Right kidney (tissue), 1 donor: ENCODE results near the gene GPR39.

Experiments used
- DNase-seq: peaks from one replicate; pipeline ENCODE4 v3.0.0-alpha.2; 2016

The GPR39 gene

DNA sequence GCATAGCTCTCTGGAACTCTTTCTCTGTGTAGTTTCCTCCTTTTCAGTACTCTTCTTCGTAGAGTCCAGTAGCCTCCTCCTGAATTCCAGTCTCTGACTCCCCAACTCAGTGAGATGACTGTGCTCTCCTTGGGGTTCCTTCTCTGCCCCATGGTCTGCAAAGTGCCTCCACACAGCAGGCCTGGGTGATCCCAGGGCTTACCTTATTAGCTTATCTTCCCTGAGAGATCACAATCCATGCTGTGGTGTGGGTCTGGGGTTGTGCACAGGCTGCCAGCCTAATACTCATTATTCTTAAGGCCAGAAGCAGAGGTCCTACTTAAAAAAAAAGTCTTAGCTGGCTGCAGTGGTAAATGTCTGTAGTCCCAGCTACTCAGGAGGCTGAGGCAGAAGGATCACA is 4.6 kb upstream of the GPR39 start:
- DNase-seq: no peak

DNA sequence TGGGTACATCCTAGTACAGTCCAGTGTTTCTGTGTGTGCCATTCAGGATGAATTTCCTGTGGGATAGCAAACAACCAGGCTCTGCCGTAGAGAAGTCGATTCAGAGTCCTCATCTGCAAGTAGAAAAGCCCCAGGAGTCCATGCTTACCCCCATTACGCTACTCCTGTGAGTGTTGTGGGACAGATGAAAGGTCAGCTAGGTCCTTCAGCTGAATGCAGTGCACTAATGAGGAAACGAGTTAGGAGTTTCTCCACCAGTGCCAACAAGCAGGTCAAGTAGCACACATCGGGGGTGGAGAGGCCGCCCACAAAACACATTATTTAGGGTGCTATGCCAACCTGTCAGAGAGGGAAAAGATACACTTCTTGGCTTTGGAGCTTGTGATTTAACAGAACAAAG is 2.5 kb upstream of the GPR39 start:
- no peak for DNase-seq

DNA sequence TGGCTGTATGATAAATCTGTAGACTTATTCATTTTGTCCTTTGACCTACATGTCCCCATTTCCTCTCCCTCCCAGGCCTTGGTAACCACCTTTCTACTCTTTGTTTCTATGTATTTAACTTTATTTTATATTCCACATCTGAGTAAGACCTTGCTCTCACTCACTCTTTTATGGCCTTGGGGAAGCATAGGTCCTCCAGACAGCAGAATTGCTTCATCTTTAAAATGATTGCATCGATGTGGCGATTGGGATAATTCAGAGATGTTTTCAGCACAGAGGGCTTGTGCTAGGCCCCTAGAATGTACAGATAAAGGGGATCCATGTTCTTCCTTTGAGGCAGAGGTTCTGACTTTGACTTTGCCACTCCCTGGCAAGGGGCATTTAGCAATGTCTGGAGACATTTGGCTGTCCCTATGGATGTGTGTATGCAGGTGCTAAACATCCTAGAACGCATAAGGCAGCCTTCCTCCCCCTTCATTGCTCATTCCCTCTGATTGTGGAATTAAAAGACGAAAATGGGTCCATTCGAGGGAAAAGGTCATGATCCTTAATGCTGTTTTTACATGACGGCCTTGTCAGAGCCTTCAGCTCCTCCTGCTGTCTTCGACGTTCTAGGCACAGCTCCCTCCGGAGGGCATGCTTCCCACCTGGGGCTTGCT is 1.2 kb upstream of the GPR39 start:
- DNase-seq: no peak

DNA sequence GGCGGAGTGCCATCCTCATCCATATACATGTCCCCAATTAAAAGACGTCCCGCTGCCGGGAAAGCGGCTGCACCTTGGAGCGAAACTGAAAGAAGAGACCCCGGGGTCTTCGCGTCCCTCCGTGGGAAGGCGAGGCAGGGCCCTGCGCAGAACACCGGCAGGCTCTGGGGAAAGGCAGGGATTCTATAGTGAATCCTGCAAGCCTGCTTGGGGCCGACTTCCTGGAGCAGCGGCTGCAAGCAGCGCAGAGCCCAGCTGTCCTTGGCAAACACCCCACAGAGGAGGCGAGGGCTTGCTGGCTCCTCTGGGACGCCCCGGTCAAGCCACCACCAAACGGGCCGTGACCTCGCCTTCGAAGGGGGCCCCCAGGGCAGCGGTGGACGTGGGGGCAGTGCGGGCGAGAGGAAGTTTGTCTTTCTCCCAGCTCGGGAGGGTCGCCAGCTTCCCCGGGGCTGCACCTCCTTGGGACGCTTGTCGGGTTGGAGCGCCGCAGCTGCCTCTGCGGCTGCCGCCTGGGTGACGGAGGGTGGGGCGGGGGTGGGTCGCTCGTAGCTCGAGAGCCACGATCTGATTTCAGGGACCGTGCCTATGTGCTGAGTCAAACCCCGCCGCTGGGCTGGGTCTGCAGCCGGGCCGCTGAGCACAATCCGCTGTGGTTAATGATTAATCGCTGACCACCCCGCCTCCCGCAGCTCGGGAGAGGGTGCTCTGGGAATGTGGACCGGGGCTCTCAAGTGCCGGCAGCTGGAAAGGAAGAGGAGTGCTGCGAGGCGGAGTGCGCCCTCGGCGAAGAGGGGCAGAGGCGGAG is 486 bp upstream of the GPR39 start:
- peak; percentile 90 for DNase-seq

DNA sequence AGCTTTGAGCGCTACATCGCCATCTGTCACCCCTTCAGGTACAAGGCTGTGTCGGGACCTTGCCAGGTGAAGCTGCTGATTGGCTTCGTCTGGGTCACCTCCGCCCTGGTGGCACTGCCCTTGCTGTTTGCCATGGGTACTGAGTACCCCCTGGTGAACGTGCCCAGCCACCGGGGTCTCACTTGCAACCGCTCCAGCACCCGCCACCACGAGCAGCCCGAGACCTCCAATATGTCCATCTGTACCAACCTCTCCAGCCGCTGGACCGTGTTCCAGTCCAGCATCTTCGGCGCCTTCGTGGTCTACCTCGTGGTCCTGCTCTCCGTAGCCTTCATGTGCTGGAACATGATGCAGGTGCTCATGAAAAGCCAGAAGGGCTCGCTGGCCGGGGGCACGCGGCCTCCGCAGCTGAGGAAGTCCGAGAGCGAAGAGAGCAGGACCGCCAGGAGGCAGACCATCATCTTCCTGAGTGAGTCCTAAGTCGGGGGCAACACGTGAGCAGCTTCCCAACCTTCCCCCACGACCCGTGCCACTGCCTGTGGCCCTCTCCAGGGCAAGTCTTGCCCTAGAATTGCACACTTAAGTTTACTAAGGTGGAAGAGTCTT is 928 bp downstream of the GPR39 start:
- DNase-seq: no peak

DNA sequence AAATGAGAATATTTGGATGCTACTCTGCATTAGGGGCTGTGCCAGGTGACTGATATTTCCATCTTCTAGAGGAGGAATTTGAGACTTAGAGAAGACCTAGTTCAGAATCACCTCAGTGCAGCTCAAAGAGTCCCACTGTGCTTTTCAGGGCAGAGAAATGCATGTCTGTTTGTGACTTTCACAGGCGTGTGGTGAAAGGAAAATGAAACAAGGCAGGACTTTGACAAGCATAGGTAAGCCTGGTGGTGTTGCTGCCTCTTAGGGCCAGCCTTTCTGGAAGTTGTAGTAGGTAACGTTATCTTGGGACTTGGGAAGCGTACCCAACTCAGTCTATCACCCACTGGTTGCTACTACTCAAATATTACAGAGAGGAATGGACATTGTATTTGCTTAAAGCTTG is 2.6 kb downstream of the GPR39 start:
- no peak for DNase-seq

DNA sequence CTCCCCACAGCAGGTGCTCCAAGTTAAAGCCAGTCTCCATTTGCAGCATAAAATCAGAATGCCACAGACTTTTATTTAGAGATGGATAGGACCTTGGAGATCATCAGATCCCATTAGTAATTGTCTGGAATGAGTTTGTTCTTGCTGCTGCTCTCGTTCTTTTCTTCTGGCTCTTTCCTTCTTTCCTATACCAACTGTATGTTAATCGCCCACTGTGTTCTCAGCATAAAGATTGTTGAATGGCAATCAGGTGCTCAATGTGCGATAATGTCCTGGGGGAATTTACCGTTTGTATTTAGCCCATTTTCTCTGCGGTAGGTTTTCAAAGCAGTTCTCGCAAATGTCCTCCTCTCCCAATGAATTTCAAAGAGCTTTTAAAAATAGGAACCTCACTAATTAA is 3.3 kb downstream of the GPR39 start:
- no peak for DNase-seq

DNA sequence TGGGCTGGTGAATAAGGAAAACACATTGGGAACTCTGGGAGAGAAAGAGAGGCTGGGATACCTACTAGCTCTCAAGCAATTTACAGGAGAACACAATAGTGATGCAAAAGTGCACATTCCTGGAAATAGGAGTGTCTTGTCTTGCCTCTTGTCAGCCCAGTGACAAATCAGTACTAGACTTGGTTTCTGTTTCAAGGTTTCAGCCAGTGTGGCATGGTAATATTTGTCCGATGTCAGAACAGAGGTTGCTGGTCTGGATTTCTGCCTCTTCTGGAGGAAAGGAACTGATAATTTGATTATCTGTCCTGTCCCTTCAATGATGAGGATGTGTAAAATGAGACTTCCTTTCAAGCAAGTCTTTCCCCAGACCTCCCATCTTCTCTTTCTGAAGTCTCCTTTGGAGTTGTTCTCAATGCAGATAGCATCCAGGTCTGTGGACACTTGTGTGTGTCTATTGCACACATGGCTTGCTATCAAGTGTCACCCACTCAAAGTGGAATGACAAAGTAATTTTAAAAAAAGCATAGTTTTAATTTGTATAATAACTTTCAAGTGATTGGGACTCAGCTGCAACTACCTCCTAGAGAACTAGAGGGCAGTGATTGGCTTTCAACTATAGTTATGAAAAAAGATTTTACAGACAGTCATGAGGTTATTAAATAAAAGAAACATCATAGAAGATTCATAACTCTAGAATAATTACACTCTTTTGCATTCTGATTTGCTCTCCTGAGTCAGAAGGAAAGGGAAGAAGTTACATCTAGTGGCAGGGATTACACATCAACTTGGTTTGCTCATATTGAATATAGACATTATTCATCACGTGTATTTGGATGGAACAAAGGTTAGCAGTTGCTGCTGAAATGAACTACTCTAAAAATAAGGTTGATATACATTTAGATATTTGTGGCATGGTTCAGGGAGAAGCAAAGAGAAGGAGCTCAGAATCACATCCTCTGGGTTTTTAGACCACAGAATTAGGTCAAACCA is 4.5 kb downstream of the GPR39 start:
- no peak for DNase-seq

DNA sequence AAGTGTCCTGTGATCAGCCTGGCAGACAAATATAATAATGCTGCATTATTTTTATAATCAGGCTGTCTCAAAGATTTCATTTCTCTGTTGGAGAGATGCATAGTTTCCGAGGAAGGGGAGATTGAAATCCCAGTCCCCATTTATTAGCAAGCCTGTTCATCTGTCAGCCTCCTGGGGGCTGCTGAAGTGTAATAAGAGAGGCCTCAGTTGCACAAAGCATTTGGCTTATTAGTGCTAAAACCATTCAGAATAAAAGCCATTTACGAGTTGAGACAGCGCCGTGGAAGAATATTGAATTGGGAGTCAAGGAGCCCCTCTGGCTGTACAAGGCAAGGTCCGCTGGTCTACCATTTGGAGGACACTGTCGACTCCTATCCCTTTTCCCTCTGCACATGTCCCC is 6.1 kb downstream of the GPR39 start:
- DNase-seq: no peak

DNA sequence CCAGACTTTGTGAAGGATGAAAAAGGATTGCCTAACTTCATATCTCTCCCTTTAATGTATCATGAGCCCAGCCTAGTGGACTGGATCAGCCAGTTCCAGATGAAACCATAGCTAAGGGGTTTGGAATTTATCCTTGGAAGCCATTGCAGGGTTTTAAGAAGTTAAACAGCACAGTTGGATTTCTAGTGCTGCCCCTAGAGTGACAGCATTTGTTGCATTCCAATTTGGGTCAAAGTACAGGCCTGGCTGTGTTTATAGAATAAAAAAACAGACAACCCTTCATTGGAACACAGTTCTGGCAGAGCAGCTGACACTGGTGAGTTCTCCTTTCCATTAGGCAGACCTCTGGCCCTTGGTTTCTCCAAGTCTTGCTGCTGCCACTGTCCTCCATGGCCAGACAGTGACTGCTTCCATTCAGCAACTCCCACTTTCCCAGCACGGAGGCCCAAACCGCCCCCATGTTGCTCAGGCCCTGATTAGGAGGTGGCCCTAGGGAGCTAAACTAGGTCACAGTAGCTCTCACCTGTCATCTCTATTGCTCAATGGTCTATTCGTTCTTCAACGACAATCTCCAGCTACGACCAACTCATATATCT is 8.0 kb downstream of the GPR39 start:
- no peak for DNase-seq

DNA sequence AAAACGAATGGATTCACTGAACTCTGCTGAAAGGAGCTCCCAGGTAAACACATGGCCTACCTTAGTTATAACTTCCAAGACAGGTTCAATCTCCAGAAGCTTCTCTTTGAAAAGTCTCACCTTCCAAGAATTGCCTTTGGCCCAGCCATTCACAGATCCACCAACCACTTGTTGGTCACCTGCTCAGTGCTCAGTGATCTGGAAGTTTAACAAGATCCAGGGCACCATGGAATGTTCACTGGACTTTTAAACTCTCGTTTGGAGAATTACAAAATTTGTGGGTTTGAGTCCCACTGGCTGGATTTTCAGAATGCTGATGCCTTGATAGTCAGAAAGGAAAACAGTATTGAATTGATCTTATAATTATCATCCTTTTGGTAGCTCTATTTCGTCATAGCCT is 9.4 kb downstream of the GPR39 start:
- no peak for DNase-seq

DNA sequence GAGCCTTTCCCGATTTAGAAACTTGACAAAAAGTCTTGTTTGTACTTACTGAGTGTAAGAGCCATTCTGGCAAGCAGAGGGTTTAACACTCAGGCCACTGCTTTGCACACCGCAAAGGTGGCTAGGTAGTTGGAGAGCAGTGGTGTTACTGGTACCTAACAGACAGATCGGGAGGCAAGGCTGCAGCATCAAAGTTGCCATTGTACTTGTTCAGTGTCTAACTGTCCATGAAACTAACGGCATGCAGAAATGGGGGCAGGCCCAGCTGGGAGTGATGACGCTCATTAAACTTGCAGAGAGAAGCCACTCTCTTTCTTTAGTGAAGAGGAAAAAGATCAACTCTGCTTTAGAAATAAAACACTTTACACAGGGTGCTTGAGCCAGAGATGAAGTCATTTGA is 10.1 kb downstream of the GPR39 start:
- DNase-seq: no peak

DNA sequence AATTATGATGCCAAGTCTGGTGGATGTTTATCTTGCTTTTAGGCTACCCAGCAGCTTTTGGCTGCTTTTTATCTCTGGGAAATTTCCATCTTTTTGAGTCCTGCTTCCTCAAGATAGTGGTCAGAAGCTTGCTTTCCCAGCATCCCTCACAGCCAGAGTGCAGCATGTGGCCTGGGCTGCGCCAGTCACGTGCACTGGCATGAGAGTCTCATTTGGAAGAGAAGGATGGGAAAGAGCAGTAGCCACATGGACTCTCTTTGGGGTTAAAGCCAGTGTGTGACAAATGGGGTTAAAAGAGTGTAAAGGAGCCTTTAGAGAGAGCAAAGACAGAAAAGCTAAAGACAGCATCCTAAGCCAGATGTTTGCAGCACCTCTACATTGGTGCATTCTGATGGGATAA is 12.7 kb downstream of the GPR39 start:
- DNase-seq: no peak

DNA sequence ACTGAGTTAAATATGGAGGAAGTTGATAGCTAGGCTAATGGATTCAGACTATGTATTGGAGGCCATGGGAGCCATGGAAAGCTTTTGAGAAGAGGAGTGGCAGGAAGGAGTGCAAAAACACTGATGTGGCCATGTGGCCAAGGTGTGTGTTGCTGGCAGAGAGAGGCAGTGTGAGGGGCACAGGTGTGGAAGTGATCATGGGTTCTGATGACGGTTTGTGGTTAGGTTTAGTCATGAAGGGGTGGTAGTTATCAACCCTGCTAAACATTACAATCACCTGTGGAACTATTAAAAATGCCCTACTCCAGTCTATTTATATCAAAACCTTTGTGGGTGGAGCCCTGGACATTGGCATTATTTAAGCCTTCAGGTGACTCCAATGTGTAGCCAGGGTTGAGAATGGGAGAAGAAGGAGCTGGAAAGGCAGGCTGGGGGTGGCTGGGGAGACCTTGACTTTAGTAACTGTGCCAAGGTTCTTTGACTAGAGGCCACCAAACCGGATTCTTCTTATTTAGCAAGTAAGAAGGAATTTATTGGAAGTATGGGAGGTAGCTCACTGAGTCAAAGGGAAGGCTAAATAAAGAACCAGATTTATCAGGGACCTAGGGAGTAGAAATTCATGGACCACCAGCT is 13.5 kb downstream of the GPR39 start:
- no peak for DNase-seq

DNA sequence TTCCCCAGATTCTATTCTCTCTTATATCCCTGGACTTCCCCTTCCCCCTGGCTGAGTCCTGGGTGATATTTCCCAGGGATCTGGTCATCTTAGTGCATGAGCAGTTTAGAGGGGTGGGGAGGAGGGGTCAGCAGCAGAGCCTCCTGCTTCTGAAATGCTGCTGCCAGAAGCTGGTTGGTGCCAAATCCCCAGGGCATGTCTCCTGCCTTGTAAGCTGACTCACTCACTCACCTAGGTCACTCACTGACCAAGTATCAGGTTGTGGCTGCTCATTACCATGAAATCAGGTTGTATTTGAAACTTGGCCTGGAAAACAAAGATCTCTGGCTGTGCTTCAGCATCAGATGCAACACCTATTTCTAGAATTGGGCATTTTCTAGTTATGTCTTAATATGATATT is 14.3 kb downstream of the GPR39 start:
- DNase-seq: no peak

DNA sequence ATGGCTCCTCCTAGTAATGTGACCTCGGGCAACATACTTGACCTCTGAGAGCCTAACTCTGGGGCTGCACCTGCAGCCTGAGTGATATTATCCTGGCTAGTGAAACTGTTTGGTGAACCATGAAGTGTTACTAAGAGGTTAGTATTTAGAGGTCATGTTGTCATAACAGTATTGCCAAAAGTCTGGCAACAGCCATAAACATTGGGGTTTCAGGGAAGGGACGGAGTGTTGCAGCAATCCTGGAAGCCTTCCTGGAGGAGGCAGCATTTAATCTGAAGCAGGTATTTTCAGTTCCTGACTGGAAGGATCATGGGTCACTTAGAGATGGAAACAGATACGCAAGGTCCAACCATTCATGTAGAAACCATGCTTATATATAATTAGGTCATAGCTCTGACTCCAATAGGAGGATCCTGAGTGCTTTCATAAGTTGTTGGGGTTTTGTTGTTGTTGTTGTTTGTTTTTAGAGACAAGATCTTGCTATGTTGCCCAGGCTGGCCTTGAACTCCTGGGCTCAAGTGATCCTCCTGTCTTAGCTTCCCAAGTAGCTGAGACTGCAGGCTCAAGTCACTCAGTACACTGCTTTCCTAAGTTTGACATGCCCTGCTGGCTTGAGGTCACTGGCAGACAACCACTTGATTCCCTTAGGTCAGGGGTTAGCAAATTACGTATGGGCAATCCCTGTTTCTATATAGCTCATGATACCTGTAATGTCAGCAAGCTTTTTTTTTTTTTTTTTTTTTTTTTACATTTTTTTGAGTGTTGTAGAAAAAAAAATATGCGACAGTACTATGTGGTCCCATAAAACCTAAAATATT is 21.5 kb downstream of the GPR39 start:
- DNase-seq: no peak

DNA sequence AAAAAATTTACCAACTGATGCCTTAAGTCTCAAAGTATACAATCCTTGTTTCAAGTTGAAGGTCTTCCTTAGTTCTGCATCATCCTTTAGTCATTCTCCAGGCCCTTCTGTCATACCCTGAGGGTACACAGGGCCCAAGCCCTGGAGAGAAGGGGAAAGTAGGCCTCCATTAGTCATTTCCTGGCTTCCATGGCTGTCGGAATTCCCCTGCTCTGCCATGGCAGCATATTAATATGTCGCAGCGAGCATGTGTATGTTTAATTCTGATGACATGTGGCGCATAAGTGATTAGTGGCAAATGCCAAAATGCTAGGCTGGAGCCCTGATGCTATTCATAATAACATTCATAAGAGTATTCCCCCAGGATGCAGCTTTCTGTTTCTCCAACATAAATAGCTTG is 22.1 kb downstream of the GPR39 start:
- no peak for DNase-seq

DNA sequence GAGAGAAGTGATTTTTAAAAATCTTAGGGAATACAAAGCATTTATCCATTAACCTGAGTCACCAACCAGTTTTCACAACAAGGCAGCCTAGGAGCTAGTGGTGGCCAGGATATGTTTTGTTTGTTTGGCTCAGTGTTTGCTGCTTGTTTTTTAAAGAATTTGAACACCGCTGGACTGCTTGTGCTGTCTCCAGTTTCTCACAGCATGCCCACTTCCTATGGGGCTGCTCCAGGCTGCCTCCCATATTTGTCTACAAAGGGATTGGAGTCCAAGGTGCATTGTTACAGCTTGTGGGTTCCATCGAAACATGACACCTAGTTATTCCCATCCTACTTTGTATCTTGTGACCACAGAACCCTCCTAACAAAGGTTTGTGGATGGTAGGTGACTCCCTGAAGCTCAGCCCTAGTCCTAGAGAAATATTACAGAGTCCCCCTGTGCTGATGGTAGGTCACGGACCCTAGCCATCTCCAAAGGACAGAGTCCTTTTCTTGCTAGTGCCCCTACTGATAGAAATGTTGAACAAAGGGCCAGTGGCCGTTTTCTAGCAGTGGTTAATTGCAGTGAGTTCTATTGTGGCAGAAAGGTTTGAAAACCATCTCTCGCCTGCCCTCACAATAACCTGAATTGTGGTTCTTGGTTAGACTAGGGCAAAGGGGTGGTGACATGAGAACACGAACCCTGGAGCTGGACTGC is 23.2 kb downstream of the GPR39 start:
- no peak for DNase-seq

DNA sequence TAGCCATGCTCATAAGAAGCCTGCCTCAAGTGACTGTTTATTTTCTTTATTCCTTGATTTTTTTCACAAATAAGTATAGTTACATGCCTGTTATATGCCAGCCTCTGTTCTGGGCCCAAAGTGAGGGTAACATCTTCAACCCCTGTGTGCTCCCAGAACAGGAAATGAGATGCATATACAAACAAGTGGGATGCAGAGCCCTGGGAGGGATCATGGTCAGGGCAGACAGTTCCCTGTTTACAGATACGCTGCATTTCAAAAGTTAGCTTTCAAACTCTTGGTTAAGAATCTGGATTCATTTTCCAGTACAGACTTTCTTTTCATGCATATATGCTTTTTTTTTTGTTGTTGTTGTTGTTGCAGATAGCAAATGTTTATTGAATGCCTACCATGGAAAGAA is 24.4 kb downstream of the GPR39 start:
- DNase-seq: no peak

DNA sequence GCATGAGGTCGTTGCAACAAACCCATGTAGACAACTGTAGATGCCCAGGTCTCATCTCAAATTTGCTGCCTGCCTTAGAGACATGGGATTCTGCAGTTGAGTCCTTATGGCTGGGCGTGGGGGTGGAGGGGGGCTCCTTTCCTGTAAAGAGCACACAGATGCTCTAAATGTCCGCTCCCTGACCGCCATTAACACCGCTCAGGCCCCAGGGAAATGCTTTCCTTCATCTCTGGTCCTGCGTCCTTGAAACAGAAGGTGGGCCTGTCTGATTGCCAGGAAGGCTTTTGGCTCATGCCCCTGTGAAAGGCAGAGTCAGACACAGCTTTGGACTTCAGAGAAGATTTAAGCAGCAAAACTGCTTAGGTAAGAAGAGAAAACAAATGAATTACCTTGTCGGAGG is 25.7 kb downstream of the GPR39 start:
- no peak for DNase-seq
